ENCODE measurements around the gene LRTM2.

LRTM2 gene

DNA sequence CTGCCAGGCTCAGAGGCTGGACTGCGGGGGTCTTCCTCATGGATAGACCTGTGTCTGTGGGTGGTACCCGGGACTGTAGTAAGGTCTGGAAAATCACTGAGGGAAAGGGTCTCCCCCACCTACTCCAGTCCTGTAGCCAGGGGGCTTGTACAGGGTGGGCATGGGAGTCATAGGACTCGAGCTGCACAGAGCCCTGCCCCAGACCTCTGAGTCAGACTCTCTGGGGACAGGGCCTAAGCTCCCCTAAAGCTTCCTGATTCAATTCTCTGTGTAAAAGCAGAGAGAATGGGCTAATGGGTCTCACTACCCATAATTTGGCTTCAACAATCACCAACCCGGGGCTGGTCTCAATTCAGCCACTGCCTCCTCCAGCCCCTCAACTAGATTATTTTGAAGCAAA is 27.0 kb downstream of the LRTM2 start:
- Histone ChIP-seq H2AFZ (ENCODE audit: low read depth) (no peak overlapping the region), H3K79me2 (ENCODE audit: insufficient read depth, low read depth) (no peaks in the 10 kb centered on the region), H3K4me2 (no peak overlapping the region), H3K36me3 (ENCODE audit: insufficient read depth) (no peaks in the 10 kb centered on the region), H3K9ac (no peak overlapping the region), H3K27me3 (ENCODE audit: insufficient read depth, low read depth) (peaks cover 27% of the 10 kb centered on the region; the same call in 1 of the 2 replicates), H4K20me1 (ENCODE audit: insufficient read depth) (no peaks in the 10 kb centered on the region), H3K4me1 (ENCODE audit: low read depth, poor library complexity, severe bottlenecking) (no peaks in the 10 kb centered on the region), H3K4me3 (IDR thresholded peaks at IDR 0.05; ENCODE audit: insufficient read depth, low read depth, low read length) (no peak overlapping the region), H3K27ac (no peak overlapping the region)
- TF ChIP-seq, protein P1, sequence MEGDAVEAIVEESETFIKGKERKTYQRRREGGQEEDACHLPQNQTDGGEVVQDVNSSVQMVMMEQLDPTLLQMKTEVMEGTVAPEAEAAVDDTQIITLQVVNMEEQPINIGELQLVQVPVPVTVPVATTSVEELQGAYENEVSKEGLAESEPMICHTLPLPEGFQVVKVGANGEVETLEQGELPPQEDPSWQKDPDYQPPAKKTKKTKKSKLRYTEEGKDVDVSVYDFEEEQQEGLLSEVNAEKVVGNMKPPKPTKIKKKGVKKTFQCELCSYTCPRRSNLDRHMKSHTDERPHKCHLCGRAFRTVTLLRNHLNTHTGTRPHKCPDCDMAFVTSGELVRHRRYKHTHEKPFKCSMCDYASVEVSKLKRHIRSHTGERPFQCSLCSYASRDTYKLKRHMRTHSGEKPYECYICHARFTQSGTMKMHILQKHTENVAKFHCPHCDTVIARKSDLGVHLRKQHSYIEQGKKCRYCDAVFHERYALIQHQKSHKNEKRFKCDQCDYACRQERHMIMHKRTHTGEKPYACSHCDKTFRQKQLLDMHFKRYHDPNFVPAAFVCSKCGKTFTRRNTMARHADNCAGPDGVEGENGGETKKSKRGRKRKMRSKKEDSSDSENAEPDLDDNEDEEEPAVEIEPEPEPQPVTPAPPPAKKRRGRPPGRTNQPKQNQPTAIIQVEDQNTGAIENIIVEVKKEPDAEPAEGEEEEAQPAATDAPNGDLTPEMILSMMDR (conservative IDR thresholded peaks at IDR 0.05; ENCODE audit: low read depth, low read length): no peak

DNA sequence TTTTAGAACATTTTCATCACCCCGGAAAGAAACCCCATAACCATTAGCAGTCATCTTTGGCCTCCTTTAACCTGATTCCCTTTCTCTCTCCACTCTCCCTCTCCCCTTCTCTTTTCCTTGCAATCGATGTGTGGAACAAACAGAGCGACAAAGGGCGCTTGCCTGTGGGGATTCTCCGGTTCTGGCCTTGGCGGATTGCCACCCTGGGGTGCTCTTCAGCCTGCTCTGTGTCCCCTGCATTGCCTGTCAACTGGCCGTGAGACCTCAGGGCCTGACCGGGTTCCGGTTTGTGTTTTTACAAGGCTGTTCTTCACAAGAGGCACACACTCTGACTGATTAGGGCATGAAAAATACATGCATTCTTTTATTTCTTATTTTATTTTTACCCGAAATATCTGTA is 27.8 kb downstream of the LRTM2 start:
- H3K79me2 ChIP-seq (ENCODE audit: insufficient read depth, low read depth): no peaks in the 10 kb centered on the region
- H3K4me1 ChIP-seq (ENCODE audit: low read depth, poor library complexity, severe bottlenecking): no peaks in the 10 kb centered on the region
- H3K4me2 ChIP-seq: no peak overlapping the region
- H3K27me3 ChIP-seq (ENCODE audit: insufficient read depth, low read depth): peaks cover 23% of the 10 kb centered on the region; the same call in 1 of the 2 replicates
- no peak overlapping the region for H3K27ac ChIP-seq
- no peaks in the 10 kb centered on the region for H4K20me1 ChIP-seq (ENCODE audit: insufficient read depth)
- H3K9ac ChIP-seq: no peak overlapping the region
- TF ChIP-seq, protein P1 (conservative IDR thresholded peaks at IDR 0.05; ENCODE audit: low read depth, low read length): no peak
- H2AFZ ChIP-seq (ENCODE audit: low read depth): no peak overlapping the region
- H3K36me3 ChIP-seq (ENCODE audit: insufficient read depth): no peaks in the 10 kb centered on the region
- no peak overlapping the region for H3K4me3 ChIP-seq (IDR thresholded peaks at IDR 0.05; ENCODE audit: insufficient read depth, low read depth, low read length)

DNA sequence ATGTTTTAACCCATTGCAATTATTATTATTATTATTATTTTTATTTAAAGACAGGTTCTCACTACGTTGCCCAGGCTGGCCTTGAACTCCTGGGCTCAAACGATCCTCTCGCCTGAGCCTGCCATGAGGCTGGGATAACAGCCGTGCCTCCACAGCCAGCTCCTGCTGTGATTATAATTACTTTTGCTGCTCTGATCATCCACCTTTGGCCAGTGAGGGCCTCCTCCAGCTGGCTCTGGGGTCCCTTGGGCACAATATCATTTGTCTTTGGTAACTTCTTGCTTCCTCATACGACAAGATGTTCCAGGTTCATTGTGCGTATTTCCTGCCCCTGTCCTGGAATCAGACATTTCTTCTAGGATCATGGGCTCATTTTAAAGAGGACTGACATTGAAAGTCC is 28.4 kb downstream of the LRTM2 start:
- Histone ChIP-seq H2AFZ (ENCODE audit: low read depth) (no peak overlapping the region), H3K4me3 (IDR thresholded peaks at IDR 0.05; ENCODE audit: insufficient read depth, low read depth, low read length) (no peak overlapping the region), H3K79me2 (ENCODE audit: insufficient read depth, low read depth) (no peaks in the 10 kb centered on the region), H3K4me2 (no peak overlapping the region), H4K20me1 (ENCODE audit: insufficient read depth) (no peaks in the 10 kb centered on the region), H3K27ac (no peak overlapping the region), H3K36me3 (ENCODE audit: insufficient read depth) (no peaks in the 10 kb centered on the region), H3K27me3 (ENCODE audit: insufficient read depth, low read depth) (peaks cover 17% of the 10 kb centered on the region; the same call in 1 of the 2 replicates), H3K9ac (no peak overlapping the region), H3K4me1 (ENCODE audit: low read depth, poor library complexity, severe bottlenecking) (no peaks in the 10 kb centered on the region)
- TF ChIP-seq, protein P1 (conservative IDR thresholded peaks at IDR 0.05; ENCODE audit: low read depth, low read length): no peak

DNA sequence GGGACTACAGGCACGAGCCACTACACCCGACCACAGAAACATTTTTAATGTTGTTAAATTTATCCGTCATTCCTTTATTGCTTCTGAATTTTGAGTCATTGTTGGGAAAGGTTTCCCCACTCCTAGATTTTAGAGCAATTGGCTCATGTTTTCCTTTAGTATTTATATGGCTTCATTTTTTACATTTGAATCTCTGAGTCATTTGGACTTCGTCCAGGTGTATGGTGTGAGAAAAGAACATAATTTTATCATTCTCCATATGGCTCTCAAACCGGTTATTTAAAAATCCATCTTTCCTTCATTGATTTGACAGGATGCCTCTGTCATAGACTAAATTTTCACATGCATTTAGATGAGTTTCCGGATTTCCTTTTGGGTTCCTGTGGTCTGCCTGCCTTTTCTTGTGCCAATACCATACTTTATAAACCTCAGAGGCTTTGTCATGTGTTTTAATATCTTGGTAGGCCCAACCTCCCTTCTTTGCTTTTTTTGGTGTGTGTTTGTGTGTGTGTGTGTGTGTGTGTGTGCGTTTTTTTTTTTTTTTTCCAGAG is 30.9 kb downstream of the LRTM2 start:
- Histone ChIP-seq H3K27ac (no peak overlapping the region), H3K36me3 (ENCODE audit: insufficient read depth) (no peaks in the 10 kb centered on the region), H3K9ac (no peak overlapping the region), H3K4me1 (ENCODE audit: low read depth, poor library complexity, severe bottlenecking) (no peaks in the 10 kb centered on the region), H3K27me3 (ENCODE audit: insufficient read depth, low read depth) (no peaks in the 10 kb centered on the region; the same call in 1 of the 2 replicates), H3K4me3 (IDR thresholded peaks at IDR 0.05; ENCODE audit: insufficient read depth, low read depth, low read length) (no peak overlapping the region), H3K79me2 (ENCODE audit: insufficient read depth, low read depth) (no peaks in the 10 kb centered on the region), H4K20me1 (ENCODE audit: insufficient read depth) (no peaks in the 10 kb centered on the region), H2AFZ (ENCODE audit: low read depth) (no peak overlapping the region), H3K4me2 (no peak overlapping the region)
- TF ChIP-seq, protein P1 (conservative IDR thresholded peaks at IDR 0.05; ENCODE audit: low read depth, low read length): no peak
